Measurements from ENCODE around the gene RNF32.
"Not testable (repeated sequence)": the region's sequence is repeated elsewhere in the genome, so short reads cannot be mapped to it uniquely, and the experiment has no call there.

The RNF32 gene

DNA sequence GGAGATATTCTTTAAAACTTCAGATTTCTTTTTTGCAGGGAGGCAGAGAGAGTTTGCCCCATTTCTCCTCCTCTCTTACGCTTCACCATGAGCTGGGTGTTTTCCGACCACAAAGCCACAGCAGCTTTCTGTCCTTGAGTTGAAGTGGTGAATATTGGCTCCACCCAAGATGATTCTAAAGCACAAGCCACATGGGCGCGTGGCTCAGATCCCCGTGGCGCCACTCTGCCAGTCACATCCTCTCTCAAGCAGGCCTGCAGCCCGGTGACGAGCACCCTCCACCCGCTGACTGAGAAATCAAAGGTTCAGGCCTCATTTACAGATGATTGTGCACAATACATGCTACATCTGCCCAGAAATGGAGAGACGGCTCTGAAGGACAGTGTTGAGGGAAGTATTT, 27.6 kb upstream of the RNF32 start:
- DNase-seq (ENCODE audit: insufficient read length, low spot score): no peak
- no peak for FAIRE-seq

DNA sequence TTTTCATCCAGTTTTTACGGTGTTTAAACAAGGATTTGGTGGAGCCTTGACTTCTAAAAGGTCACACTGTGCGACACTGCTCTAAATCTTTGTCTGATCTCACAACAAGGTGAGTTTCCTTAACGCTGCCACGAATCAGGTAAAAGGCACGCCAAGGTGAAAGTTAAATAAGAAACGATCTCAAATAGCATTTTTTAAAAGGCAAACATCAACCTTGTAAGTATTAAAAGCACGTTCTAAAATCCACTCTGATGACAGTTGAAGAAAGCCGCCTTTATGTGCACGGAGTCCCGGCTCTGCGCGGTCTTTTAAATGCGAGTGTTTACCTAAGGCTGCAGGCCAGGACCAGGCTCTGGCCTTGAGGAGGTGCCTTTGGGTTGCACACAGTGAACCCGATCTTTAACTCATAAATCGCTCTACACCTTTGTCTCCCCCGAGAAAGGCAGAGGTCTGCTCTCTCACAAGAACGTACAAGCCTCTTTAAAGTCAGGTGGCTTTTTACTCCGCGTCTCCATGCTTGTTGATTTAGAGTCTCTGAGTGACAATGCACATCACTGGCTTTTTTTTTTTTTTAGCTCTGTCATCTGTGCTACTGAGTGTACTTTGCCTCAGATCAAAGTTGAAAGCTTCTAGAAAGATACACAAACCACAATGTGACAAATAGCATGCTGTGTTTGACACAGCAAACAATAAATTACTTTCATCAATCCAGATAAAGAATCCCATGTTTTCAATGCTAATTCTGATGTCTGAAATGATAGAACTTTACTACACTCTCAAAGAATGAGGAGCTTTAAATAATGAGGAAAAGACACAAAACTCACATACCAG, 25.9 kb upstream of the RNF32 start:
- no peak for DNase-seq (ENCODE audit: insufficient read length, low spot score)
- no peak for FAIRE-seq

DNA sequence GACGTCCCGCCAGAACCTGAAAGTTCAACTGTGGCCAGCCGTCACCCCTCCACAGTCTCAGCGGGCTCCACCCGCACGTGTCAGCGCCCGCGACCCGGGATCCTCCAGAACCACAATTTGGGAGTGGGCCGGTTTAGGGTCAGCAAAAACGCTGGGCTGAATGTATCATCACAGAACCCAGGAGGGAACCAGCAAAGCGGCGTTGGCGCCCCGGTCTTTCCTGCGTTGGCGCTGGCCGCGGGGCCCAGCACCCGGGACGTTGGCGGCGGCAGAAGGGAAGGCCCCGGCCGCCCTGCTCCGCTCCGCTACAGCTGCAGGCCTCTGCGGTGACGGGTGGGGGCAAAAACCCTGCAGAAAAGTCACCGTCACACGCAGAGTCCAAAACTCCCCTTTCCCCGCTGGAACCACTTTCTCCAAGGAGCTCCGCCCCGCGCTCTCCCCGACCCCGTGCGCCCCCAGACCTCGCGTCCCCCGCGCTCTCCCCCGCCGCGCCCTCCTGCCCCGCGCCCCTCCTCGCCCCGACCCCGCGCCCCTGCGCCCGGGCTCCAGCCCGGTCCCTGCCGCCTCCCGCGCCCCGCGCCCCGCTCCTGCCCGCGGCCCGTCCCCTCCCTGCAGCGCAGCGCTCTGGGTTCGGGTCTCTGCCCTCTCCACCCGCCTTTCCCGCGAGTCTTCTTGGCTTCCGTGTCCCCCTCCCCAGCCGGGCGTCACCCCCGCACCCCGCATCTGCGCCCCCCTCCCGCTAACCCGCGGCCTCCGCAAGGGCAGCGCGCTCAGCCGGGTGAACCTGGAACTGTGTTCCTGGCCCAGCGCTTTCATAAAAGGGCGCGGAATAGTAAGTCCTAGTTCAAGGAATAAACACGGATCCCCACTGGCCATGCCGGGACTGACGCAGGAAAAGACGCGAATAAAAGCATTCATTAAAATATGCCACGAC, 24.0 kb upstream of the RNF32 start:
- DNase-seq (ENCODE audit: insufficient read length, low spot score) (no peak), FAIRE-seq (no peak)

DNA sequence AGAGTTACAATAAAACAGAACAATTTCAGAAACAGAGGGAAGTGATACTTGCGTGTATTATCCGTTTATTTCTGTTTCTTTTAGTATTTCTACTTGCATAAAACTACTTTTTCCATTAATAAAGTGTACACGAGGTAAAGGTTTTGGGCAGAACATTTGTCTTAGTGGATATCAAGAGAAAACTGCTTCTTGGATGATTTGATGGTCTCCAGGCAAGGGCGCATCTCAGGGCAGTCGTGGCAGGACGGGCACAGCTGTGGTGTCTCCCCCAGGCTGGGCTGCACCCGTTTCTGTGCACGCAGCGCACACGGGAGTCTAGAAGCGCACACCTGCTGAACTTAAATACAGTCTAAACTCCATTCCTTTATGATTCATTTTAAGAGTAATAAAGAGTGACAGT, 23.4 kb upstream of the RNF32 start:
- no peak for DNase-seq (ENCODE audit: insufficient read length, low spot score)
- FAIRE-seq: no peak

DNA sequence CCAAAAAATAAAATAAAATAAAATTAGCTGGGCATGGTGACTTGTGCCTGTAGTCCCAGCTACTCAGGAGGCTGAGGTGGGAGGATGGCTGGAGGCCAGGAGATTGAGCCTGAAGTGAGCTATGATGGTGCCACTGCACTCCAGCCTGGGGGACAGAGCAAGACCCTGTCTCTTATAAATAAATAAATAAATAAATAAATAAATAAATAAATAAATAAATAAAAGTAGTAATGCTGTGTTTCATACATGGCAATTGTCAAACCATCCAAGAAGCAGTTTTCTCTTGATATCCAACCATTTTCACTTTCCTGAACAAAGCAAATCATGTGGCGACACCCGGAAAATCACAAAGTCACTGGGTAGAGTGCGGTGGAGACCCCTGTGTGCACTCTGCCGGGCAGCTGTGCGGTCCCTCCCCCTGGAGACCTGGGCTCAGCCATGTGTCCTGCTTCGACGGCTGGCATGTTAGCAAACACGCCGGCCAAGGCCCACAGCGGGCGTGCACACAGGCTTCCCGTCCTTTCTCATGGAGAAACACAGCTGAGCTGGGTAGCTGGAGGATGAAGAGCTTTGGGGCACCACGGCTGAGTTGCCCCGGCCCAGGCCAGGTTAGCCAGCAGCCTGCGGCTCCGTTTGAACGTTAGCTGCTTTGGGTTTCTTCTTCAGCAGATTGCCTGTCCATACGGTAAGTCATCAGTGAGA, 22.3 kb upstream of the RNF32 start:
- DNase-seq (ENCODE audit: insufficient read length, low spot score) (no peak), FAIRE-seq (no peak)

DNA sequence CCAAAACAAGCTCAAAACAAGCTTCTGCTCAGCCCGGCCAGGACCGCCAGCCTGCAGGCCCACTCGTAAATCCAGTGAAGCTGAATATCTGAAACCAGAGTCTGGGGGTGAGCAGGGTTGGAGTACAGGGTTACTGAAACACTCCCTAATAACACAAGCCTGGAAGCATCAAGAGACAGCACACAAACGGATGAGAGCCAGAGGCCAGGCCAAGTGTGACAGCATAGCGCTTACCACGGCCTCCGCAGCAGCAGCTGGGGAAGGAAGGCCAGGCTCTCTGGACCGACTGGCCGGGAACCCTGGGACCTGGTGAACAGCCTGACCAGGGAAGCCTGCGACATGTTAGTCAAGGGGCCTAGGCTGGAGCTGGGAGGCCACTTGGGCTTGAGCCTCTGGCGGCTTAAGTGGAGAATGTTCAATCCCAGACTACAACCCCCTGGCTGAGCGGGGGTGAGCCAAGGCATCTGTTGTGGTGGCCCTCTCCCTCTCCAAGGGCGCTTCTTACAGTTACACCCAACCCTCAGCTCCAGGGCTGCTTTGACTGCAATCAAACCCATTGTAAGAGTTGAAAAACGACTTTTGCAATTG, 21.7 kb upstream of the RNF32 start:
- FAIRE-seq: no peak
- DNase-seq (ENCODE audit: insufficient read length, low spot score): no peak

DNA sequence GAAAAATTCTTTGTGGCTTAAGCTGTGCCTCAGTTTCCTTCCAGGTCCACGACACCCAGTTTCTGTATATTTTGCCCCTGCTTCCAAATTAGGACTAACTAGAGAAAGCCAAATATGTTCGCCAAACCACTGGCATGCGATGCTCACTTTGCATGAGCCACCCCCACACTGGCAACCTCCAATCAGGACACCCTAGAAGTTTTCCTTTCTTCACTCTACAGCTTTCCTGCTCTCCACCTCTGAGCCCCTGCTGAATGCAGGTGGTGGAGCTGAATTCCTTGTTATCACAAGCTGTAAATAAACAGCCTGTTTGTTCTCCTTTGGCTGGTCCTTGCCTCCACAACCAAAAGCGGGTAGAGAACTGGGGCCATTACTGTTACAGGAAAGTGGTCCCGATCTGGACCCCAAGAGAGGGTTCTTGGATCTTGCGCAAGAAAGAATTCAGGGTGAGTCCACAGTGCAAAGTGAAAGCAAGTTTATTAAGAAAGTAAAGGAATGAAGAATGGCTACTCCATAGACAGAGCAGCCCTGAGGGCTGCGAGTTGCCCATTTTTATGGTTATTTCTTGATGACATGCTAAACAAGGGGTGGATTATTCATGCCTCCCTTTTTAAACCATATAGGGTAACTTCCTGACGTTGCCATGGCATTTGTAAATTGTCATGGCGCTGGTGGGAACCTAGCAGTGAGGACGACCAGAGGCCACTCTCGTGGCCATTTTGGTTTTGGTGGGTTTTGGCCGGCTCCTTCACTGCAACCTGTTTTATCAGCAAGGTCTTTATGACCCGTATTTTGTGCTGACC, 20.9 kb upstream of the RNF32 start:
- not testable (repeated sequence) for DNase-seq (ENCODE audit: insufficient read length, low spot score); FAIRE-seq

DNA sequence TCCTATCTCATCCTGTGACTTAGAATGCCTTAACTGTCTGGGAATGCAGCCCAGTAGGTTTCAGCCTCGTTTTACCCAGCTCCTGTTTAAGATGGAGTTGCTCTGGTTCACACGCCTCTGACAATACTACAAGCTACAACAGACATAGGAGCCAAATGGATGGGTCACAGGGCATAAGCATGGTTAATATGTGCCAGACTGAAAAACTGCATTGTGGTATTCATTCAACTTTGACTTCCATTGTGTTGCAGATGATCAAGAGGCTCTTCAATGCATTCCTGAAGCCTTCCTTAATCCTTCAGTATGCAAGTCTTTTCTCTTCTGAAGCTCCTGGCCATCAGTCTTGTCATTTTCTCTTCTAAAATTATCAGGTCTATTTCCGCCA, 20.3 kb upstream of the RNF32 start:
- FAIRE-seq (no peak), DNase-seq (ENCODE audit: insufficient read length, low spot score) (no peak)

DNA sequence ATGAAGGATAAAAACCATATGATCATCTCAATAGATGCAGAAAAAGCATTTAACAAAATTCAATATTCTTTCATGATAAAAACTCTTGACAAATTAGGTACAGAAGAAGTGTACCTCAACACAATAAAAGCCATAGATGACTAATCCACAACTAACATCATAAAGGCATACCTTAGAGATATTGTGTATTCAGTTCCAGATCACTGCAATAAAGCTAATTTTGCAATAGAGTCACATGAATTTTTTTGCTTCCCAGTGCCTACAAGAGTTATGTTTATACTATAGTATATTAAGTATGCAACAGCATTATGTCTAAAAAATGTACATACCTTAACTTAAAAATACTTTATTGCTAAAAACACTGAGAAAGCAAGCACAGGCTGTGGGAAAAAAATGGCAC, 18.9 kb upstream of the RNF32 start:
- DNase-seq (ENCODE audit: insufficient read length, low spot score): no peak
- FAIRE-seq: no peak

DNA sequence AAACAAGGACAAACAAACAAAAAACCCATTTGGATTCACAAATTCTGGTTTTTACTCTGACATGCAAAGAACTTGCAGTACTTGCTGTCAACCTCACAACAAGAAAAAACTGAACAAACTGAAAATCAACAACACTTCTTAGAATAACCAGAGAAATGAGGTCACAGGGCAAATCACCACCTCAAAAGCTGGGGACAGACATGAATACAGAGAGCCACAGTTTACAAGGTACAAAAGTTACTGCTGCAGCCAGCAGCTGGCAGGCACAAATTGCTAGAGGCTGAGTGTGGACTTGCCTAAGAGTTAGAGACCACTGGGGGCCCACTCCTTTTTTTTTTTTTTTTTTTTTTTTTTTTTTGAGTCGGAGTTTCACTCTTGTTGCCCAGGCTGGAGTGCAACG, 15.0 kb upstream of the RNF32 start:
- FAIRE-seq: no peak

DNA sequence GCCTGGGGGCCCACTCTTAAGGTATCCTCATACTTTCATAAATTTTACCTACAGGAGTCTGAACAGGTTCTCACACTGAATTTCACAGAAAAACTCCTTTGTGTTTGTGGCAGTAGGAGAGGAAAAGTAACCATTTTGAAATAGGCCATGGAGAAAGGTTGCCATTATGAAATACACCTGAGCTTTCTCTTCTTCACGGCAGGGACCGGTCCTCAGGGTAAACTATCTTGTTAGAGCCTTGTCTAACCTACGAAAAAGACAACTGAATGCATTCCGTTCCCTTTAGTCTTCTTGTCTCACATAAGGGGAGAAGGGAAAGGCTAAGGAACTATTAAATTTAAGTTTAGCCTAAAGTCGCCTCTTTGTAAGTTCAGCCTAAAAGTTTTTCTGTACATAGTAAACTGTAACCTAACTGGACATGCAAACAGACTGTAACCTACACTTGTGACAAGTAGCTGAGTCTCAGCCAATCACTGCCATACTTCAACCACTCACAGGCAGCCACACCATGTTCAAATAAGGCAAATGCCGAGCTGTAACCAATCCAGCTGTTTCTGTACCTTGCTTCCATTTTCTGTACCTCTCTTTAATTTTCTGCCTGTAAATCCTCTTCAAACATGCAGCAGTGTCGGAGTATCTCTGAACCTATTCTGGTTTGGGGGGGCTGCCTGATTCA, 14.2 kb upstream of the RNF32 start:
- DNase-seq (ENCODE audit: insufficient read length, low spot score) (no peak), FAIRE-seq (no peak)

More for the DNA sequence above, 15.0 kb upstream of the RNF32 start:
- no peak for DNase-seq (ENCODE audit: insufficient read length, low spot score)

DNA sequence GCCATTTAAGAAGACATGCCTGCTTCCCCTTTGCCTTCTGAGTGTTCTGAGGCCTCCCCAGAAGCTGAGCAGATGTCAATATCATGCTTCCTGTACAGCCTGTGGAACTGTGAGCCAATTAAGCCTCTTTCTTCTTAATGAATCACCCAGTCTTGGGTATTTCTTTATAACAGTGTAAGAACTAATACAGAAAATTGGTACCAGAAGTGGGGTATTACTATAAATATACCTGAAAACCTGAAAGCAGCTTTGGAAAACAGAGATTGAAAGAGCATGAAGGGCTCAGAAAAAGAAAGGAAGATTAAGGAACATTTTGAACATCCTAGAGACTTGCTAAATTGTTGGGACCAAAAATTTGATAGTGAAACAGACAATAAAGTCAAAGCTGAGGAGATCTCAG, 12.0 kb upstream of the RNF32 start:
- FAIRE-seq (no peak), DNase-seq (ENCODE audit: insufficient read length, low spot score) (no peak)

DNA sequence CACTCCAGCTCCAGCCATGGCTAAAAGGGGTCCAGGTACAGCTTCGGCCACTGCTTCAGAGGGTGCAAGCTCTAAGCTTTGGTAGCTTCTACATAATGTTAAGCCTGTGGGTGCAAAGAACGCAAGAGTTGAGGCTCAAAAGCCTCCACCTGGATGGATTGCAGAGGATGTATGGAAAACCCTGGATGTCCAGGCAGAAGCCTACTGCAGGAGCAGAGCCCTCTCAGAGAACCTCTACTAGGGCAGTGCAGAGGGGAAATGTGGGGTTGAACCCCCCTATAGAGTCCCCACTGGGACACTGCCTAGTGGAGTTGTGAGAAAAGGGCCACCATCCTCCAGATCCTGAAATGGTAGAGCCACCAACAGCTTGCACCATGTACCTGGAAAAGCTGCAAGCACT, 10.7 kb upstream of the RNF32 start:
- DNase-seq (ENCODE audit: insufficient read length, low spot score) (no peak), FAIRE-seq (no peak)

DNA sequence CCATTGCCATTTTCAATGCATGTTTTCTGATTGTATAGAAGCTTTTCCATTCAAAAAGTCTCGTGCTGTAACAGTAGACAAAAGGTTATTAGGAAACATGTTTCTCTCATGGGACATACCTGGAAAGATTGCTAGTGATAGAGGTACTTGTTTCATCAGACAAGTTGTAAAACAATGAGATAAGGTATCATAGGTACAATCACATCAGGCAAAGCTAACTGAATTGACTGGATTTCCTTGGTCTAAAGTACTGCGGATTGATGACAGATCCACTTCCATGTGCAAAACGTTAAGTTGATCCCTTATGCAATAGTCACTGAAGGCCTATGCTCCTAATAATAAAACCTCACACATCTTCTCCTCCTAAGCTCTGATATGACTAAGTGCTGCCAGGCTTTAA, 6.5 kb upstream of the RNF32 start:
- DNase-seq (ENCODE audit: insufficient read length, low spot score) (no peak), FAIRE-seq (no peak)

DNA sequence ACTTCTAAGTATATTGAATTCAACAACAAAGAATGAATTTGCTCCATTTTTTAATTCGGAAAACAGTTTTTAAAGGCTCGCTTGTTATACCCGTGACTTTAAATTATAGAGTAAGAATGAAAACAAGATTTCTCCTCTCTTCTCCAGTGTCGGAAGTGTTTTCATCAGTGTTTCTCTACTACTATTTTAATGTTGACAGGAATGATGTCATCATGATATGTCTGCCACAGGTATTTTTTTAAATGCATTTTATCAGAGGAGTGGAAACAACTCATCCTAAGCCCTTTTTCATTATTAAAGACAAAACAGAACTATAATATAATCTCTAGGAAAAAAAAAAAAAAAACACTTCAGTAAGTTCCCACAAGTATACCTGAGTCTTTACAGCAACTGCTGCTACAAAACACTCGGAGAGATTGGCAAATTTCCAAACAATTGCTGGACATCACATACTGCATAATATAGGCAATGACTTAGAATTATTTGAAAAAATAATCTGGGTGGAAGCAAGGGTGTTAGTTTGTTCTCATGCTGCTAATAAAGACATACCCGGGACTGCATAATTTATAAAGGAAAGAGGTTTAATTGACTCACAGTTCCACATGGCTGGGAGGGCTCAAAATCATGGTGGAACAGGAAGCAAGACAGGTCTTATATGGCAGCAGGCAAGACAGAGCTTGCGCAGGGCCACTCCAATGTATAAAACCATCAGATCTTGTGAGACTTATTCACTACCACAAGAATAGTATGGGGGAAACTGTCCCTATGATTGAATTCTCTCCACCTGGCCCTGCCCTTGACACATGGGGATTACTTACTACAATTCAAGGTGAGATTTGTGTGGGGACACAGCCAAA, 4.8 kb upstream of the RNF32 start:
- FAIRE-seq: no peak
- DNase-seq (ENCODE audit: insufficient read length, low spot score): no peak

DNA sequence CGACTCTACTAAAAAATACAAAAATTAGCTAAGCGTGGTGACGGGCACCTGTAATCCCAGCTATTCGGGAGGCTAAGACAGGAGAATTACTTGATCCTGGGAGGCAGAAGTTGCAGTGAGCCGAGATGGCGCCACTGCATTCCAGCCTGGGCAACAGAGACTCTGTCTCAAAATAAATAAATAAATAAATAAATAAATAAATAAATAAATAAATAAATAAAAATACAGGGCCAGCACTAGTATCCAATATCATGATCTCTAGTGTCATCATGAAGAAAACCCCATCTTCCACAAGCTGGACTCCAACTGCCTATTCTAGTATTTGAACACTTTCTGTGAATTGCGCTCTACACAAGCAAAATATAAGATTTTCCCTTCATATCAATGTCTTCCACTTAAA, 3.5 kb upstream of the RNF32 start:
- FAIRE-seq; DNase-seq (ENCODE audit: insufficient read length, low spot score): not testable (repeated sequence)

DNA sequence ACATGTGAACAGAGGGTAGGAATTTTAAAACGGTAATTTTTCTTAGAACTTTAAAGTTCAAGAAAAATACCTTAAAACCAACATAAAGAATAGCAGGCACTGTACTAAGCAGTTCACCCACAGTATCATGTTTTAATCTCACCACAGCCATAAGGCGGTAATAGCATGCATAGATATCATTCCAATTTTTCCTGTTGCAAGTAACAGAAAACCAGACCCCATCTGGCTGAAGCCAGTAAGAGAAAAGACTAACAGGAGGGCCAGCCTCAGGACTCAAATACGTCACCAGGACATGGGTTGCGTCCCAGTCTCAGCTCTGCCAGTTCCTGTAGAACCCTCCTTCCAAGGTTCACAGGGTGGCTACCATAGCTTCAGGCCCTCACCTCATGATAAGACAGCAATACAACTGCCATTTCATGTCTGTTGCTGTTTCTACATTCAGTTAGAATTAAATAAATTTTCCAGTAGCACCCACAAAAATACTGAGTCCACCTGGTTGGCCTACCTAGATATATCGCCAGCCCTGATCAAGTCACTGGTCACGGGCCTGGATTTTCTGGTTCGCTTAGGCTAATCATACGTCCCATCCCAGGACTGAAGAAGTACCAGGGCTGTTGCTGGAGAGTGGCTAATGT, 2.0 kb upstream of the RNF32 start:
- FAIRE-seq (no peak), DNase-seq (ENCODE audit: insufficient read length, low spot score) (no peak)
